Measurements from ENCODE around the gene FN1. TPM values are rescaled to one million over a fixed set of nuclear protein-coding genes. Genes with fewer than 3 reads are reported as not detected.

FN1 gene
- total RNA-seq, 1 experiment from 2014 or later, result 11.1 TPM

DNA sequence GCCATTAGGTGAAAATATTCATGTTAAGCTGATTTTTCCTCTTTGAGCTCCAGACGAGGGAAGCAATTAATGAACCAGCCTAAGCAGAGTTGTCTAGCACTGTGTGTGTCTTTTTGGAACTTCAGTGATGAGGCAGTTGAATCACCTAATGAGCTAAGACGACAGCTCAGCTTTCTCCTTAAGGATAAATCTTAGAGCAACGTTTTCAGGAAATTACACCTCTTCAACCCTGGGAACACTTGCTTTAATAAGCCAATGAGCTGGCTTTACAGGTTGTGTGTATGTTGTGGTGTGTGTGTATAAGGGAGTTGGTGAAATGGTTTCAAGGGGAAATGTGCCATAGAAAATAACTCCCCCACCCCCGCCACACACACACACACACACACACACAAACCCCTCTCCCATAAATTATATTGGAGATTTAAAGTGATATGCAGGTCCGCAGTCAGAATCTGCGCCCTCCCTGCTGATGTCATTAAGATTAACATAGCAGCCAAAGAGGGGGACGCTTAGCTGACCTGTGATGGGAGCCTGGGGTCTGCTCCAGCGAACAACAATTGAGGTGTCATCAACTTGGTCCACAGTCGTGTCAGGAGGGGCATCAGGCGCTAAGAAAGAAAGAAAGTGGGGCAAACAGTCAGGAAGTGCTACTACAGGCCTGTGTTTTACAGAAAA is 28.1 kb downstream of the FN1 start:
- Histone ChIP-seq H3K27me3 (ENCODE audit: insufficient read depth, low read length) (peaks cover 8% of the 10 kb centered on the region; the same call in 1 of the 2 replicates), H3K9me3 (ENCODE audit: control insufficient read depth in 1 of 2, insufficient read depth in 1 of 2, low read depth in 1 of 2, low read length in 2 of 2) (no peaks in the 10 kb centered on the region), H3K4me2 (ENCODE audit: low read length) (no peak overlapping the region), H3K4me1 (ENCODE audit: control insufficient read depth in 1 of 2, insufficient read depth in 2 of 2, low read length in 2 of 2) (peaks cover 15 to 28% of the 10 kb centered on the region in 2 experiments), H4K20me1 (ENCODE audit: insufficient read depth) (no peaks in the 10 kb centered on the region), H3K4me3 (replicated peaks in 1 of 2; ENCODE audit: low read depth in 1 of 2, low read length in 2 of 2) (no peak overlapping the region), H3K9ac (ENCODE audit: low read length) (no peak overlapping the region), H3K9me2 (ENCODE audit: insufficient read depth) (no peaks in the 10 kb centered on the region), H3K27ac (ENCODE audit: low read depth, low read length) (no peak overlapping the region), H2AFZ (ENCODE audit: low read depth, low read length, poor library complexity, severe bottlenecking) (no peak overlapping the region), H3K79me2 (ENCODE audit: insufficient read depth, low read length) (no peaks in the 10 kb centered on the region), H3K36me3 (ENCODE audit: control insufficient read depth in 1 of 2, insufficient read depth in 2 of 2, low read length in 2 of 2) (no peaks in the 10 kb centered on the region)
- RAD21 ChIA-PET (ENCODE audit: low non-redundant PET in 1 of 2, low total read pairs in 2 of 2, uncharacterized antibody in 2 of 2, unreplicated experiment in 2 of 2), result no interaction called here
- TF ChIP-seq SRF (IDR thresholded peaks at IDR 0.05; ENCODE audit: low read depth), result no peak
- TF ChIP-seq, protein P1, sequence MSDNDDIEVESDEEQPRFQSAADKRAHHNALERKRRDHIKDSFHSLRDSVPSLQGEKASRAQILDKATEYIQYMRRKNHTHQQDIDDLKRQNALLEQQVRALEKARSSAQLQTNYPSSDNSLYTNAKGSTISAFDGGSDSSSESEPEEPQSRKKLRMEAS (IDR thresholded peaks at IDR 0.05), result no peak
- TF ChIP-seq EZH2 (IDR thresholded peaks at IDR 0.05), result no peak
- no peak for TF ChIP-seq POLR2AphosphoS5 (IDR thresholded peaks at IDR 0.05; ENCODE audit: low read depth, low read length)
- TF ChIP-seq ZBTB33 (IDR thresholded peaks at IDR 0.05; ENCODE audit: extremely low read depth, insufficient replicate concordance, low read length), result no peak
- no peak for TF ChIP-seq RAD21 (IDR thresholded peaks at IDR 0.05; ENCODE audit: low read depth)
- TF ChIP-seq SP1 (IDR thresholded peaks at IDR 0.05; ENCODE audit: low read depth), result no peak
- TF ChIP-seq CTCF (IDR thresholded peaks at IDR 0.05 in 2 of 3, conservative IDR thresholded peaks at IDR 0.05 in 1 of 3; ENCODE audit: borderline replicate concordance in 1 of 3, insufficient read depth in 1 of 3, low read depth in 2 of 3, low read length in 2 of 3), result no peak
- POLR2A ChIA-PET, result no interaction called here
- CTCF ChIA-PET, result interaction anchor here (0.7 kb wide), 1 partner anchor 8 kb away, joined by 3 read pairs; no protein-coding TSS in a partner anchor
- no peak for ATAC-seq
- no TSS peak for BruUV-seq (replicated peaks)
- intact Hi-C loops (cut with micrococcal nuclease), result no loop called here
- DNase-seq (ENCODE audit: low read depth, low spot score), result no peak
